ENCODE data around the gene ZNF90.

- TF ChIP-seq, protein P1, sequence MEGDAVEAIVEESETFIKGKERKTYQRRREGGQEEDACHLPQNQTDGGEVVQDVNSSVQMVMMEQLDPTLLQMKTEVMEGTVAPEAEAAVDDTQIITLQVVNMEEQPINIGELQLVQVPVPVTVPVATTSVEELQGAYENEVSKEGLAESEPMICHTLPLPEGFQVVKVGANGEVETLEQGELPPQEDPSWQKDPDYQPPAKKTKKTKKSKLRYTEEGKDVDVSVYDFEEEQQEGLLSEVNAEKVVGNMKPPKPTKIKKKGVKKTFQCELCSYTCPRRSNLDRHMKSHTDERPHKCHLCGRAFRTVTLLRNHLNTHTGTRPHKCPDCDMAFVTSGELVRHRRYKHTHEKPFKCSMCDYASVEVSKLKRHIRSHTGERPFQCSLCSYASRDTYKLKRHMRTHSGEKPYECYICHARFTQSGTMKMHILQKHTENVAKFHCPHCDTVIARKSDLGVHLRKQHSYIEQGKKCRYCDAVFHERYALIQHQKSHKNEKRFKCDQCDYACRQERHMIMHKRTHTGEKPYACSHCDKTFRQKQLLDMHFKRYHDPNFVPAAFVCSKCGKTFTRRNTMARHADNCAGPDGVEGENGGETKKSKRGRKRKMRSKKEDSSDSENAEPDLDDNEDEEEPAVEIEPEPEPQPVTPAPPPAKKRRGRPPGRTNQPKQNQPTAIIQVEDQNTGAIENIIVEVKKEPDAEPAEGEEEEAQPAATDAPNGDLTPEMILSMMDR (IDR thresholded peaks at IDR 0.05) = no peak
- TF ChIP-seq POLR2A (IDR thresholded peaks at IDR 0.05) = no peak
Measured at GRCh38 chr19:20044663-20045062, 33.1 kb upstream of the ZNF90 start.
